CD4-positive, CD25-positive, alpha-beta regulatory T cell (primary cell): ENCODE results near the gene RPTOR. TPM values are rescaled to one million over a fixed set of nuclear protein-coding genes. Genes with fewer than 3 reads are reported as not detected.

ENCODE experiments used
- ATAC-seq, 2 donors: fragments of 150-1000 bp; cut with Tn5 transposase; one replicate each; pipeline ENCODE4 v1.10.0; 2021; ENCODE audit warnings: low read depth in 2 of 2, moderate number of reproducible peaks in 2 of 2, moderate library complexity in 1 of 2
- DNase-seq, 3 donors: peaks; one replicate each; pipeline versions ENCODE4 v3.0.0 to v3.0.0-alpha.2; 2012 to 2022; ENCODE audit warnings: mixed read lengths in 1 of 3
- H3K27ac ChIP-seq: one replicate; pipeline ENCODE4 v1.7.0; 2013; ENCODE audit warnings: mild to moderate bottlenecking, low read length; ENCODE audit not compliant: insufficient read depth, poor library complexity, severe bottlenecking
- H3K27me3 ChIP-seq: one replicate; pipeline ENCODE4 v1.7.0; 2013; ENCODE audit warnings: low read length; ENCODE audit not compliant: control insufficient read depth, insufficient read depth
- H3K36me3 ChIP-seq: one replicate; pipeline ENCODE4 v1.7.0; 2013; ENCODE audit warnings: mild to moderate bottlenecking, low read length, moderate library complexity; ENCODE audit not compliant: control insufficient read depth, insufficient read depth
- H3K4me1 ChIP-seq: 2 replicates; pipeline ENCODE4 v1.7.0; 2013; ENCODE audit warnings: mild to moderate bottlenecking, low read length; ENCODE audit not compliant: insufficient read depth, control insufficient read depth, poor library complexity, severe bottlenecking
- H3K4me3 ChIP-seq: one replicate; pipeline ENCODE4 v1.7.0; 2013; ENCODE audit warnings: low read depth, mild to moderate bottlenecking, low read length, moderate library complexity
- H3K9me3 ChIP-seq, 2 experiments: 1 replicate in 1 of 2; 2 replicates in 1 of 2; pipeline ENCODE4 v1.7.0; 2013; ENCODE audit warnings: low read length in 2 of 2, mild to moderate bottlenecking in 1 of 2, moderate library complexity in 1 of 2; ENCODE audit not compliant: control insufficient read depth in 2 of 2
- H3K27ac Mint-ChIP-seq, 3 donors: one replicate each; pipeline ENCODE4 v1.8.0; 2020 to 2022; ENCODE audit warnings: mild to moderate bottlenecking in 3 of 3, mixed read lengths in 3 of 3, moderate library complexity in 2 of 3
- H3K27me3 Mint-ChIP-seq: one replicate; pipeline ENCODE4 v1.8.0; 2022; ENCODE audit warnings: mild to moderate bottlenecking, mixed read lengths
- H3K36me3 Mint-ChIP-seq: one replicate; pipeline ENCODE4 v1.8.0; 2020; ENCODE audit warnings: mixed read lengths
- H3K4me1 Mint-ChIP-seq, 4 donors: one replicate each; pipeline ENCODE4 v1.8.0; 2020 to 2022; ENCODE audit warnings: mixed read lengths in 4 of 4, mild to moderate bottlenecking in 1 of 4
- H3K4me3 Mint-ChIP-seq, 4 donors: one replicate each; pipeline ENCODE4 v1.8.0; 2020 to 2022; ENCODE audit warnings: mild to moderate bottlenecking in 4 of 4, mixed read lengths in 4 of 4, moderate library complexity in 3 of 4
- H3K9me3 Mint-ChIP-seq, 7 donors: one replicate each; pipeline ENCODE4 v1.8.0; 2020 to 2022; ENCODE audit warnings: mixed read lengths in 7 of 7, mild to moderate bottlenecking in 3 of 7, moderate library complexity in 2 of 7
- polyA plus RNA-seq, 4 donors: library from polyadenylated mRNA; unstranded; fragments of 300-500 nt; fragmentation: Illumina TruSeq; gene quantifications; one replicate each; pipeline ENCODE4 v1.2.3, GENCODE V29; 2021
- total RNA-seq: library from RNA; stranded (reverse); gene quantifications from one replicate; pipeline ENCODE4 v1.2.3, GENCODE V29; 2022

Gene RPTOR
- total and polyA plus RNA-seq, 5 donors from 2014 or later, result 4.7 to 70.1 (median 8.2) TPM

GRCh38 chr17:80890921-80891396, 346.3 kb downstream of the RPTOR start:
- peaks cover 30% of the 10 kb centered on the region for H3K36me3 Mint-ChIP-seq
- H3K27ac ChIP-seq, result peak overlapping the region; percentile 88
- H3K4me1 ChIP-seq, result peaks cover 34% of the 10 kb centered on the region
- peak overlapping the region; percentile 4 to 88 (median 82) for H3K4me3 Mint-ChIP-seq
- peaks cover 6% of the 10 kb centered on the region for H3K36me3 ChIP-seq
- ATAC-seq, result no peak
- H3K9me3 ChIP-seq, result no peaks in the 10 kb centered on the region
- H3K27ac Mint-ChIP-seq, result peak overlapping the region; percentile 96 to 99 (median 99)
- DNase-seq, result no peak
- H3K4me1 Mint-ChIP-seq, result peaks cover 9 to 54% (median 28%) of the 10 kb centered on the region in 4 donors
- no peaks in the 10 kb centered on the region for H3K9me3 Mint-ChIP-seq
- peak overlapping the region; percentile 65 for H3K4me3 ChIP-seq
- H3K27me3 Mint-ChIP-seq, result no peaks in the 10 kb centered on the region
- H3K27me3 ChIP-seq, result no peaks in the 10 kb centered on the region

- Histone ChIP-seq H3K9me3 (no peaks in the 10 kb centered on the region), H3K4me3 (peak overlapping the region; percentile 65), H3K4me1 (peaks cover 34% of the 10 kb centered on the region), H3K36me3 (peaks cover 5% of the 10 kb centered on the region), H3K27ac (peak overlapping the region; percentile 88), H3K27me3 (no peaks in the 10 kb centered on the region)
- peak; percentile 70 to 72 for ATAC-seq
- peaks cover 27% of the 10 kb centered on the region for H3K36me3 Mint-ChIP-seq
- peak overlapping the region; percentile 77 to 88 (median 84) for H3K4me3 Mint-ChIP-seq
- peak; percentile 53 to 95 (median 74) for DNase-seq
- H3K27ac Mint-ChIP-seq, result peak overlapping the region; percentile 96 to 99 (median 99)
- H3K4me1 Mint-ChIP-seq, result peaks cover 9 to 55% (median 29%) of the 10 kb centered on the region in 4 donors
- no peaks in the 10 kb centered on the region for H3K27me3 Mint-ChIP-seq
- H3K9me3 Mint-ChIP-seq, result no peaks in the 10 kb centered on the region
Observed at GRCh38 chr17:80891397-80892018, 346.9 kb downstream of the RPTOR start.

- Histone ChIP-seq H3K27ac (peak overlapping the region; percentile 88), H3K9me3 (no peaks in the 10 kb centered on the region), H3K27me3 (no peaks in the 10 kb centered on the region), H3K36me3 (peaks cover 5% of the 10 kb centered on the region), H3K4me3 (peak overlapping the region; percentile 65), H3K4me1 (peaks cover 34% of the 10 kb centered on the region)
- ATAC-seq, result peak; percentile 86 to 87
- Mint-ChIP-seq H3K4me1 (peaks cover 9 to 55% (median 29%) of the 10 kb centered on the region in 4 donors), H3K27me3 (no peaks in the 10 kb centered on the region), H3K4me3 (peak overlapping the region; percentile 77 to 88 (median 84)), H3K27ac (peak overlapping the region; percentile 96 to 99 (median 99)), H3K9me3 (no peaks in the 10 kb centered on the region), H3K36me3 (peaks cover 27% of the 10 kb centered on the region)
- DNase-seq, result peak; percentile 73 to 98 (median 77)
Observed at GRCh38 chr17:80892019-80892855, 347.6 kb downstream of the RPTOR start.

- H3K4me1 Mint-ChIP-seq, result peaks cover 11 to 57% (median 32%) of the 10 kb centered on the region in 4 donors
Observed at GRCh38 chr17:80892900-80893603, 348.4 kb downstream of the RPTOR start.

GRCh38 chr17:80893604-80894438, 349.2 kb downstream of the RPTOR start:
- H3K4me3 Mint-ChIP-seq, result peak overlapping the region; percentile 21 to 87 (median 53)
- DNase-seq (no peak), ATAC-seq (no peak)
- Histone ChIP-seq H3K27ac (peak overlapping the region; percentile 88), H3K4me1 (peaks cover 35% of the 10 kb centered on the region), H3K27me3 (no peaks in the 10 kb centered on the region), H3K9me3 (no peaks in the 10 kb centered on the region), H3K36me3 (peaks cover 6% of the 10 kb centered on the region), H3K4me3 (no peak overlapping the region)
- peaks cover 33% of the 10 kb centered on the region for H3K36me3 Mint-ChIP-seq
- peaks cover 14 to 58% (median 32%) of the 10 kb centered on the region in 4 donors for H3K4me1 Mint-ChIP-seq
- no peaks in the 10 kb centered on the region for H3K27me3 Mint-ChIP-seq
- no peaks in the 10 kb centered on the region for H3K9me3 Mint-ChIP-seq
- H3K27ac Mint-ChIP-seq, result peak overlapping the region; percentile 73 to 99 (median 99)

More at GRCh38 chr17:80892900-80893603, 348.4 kb downstream of the RPTOR start:
- Mint-ChIP-seq H3K9me3 (no peaks in the 10 kb centered on the region), H3K36me3 (peaks cover 30% of the 10 kb centered on the region), H3K27me3 (no peaks in the 10 kb centered on the region), H3K4me3 (peak overlapping the region; percentile 32 to 87 (median 70)), H3K27ac (peak overlapping the region; percentile 73 to 99 (median 99))
- Histone ChIP-seq H3K36me3 (peaks cover 5% of the 10 kb centered on the region), H3K4me1 (peaks cover 34% of the 10 kb centered on the region), H3K27ac (peak overlapping the region; percentile 88), H3K4me3 (peak overlapping the region; percentile 37), H3K27me3 (no peaks in the 10 kb centered on the region), H3K9me3 (no peaks in the 10 kb centered on the region)
- peak in 2 of 3 donors; percentile 40 to 80 for DNase-seq
- ATAC-seq, result peak; percentile 10 to 18

GRCh38 chr17:80894439-80894721, 349.7 kb downstream of the RPTOR start:
- DNase-seq (no peak), ATAC-seq (no peak)
- Mint-ChIP-seq H3K36me3 (peaks cover 35% of the 10 kb centered on the region), H3K4me3 (peak overlapping the region in 3 of 4 donors; percentile 16 to 50 (median 38)), H3K27ac (peak overlapping the region; percentile 54 to 88 (median 59)), H3K9me3 (no peaks in the 10 kb centered on the region), H3K4me1 (peaks cover 11 to 54% (median 31%) of the 10 kb centered on the region in 4 donors), H3K27me3 (no peaks in the 10 kb centered on the region)
- no peak overlapping the region for H3K27ac ChIP-seq
- peaks cover 40% of the 10 kb centered on the region for H3K4me1 ChIP-seq
- peaks cover 9% of the 10 kb centered on the region for H3K36me3 ChIP-seq
- no peaks in the 10 kb centered on the region for H3K9me3 ChIP-seq
- no peaks in the 10 kb centered on the region for H3K27me3 ChIP-seq
- no peak overlapping the region for H3K4me3 ChIP-seq

- Histone ChIP-seq H3K36me3 (peaks cover 9% of the 10 kb centered on the region), H3K4me3 (no peak overlapping the region), H3K27me3 (no peaks in the 10 kb centered on the region), H3K27ac (no peak overlapping the region), H3K9me3 (no peaks in the 10 kb centered on the region), H3K4me1 (peaks cover 40% of the 10 kb centered on the region)
- Mint-ChIP-seq H3K27me3 (no peaks in the 10 kb centered on the region), H3K36me3 (peaks cover 36% of the 10 kb centered on the region), H3K4me3 (peak overlapping the region in 3 of 4 donors; percentile 50 to 78 (median 62)), H3K27ac (peak overlapping the region; percentile 54 to 88 (median 59)), H3K9me3 (no peaks in the 10 kb centered on the region), H3K4me1 (peaks cover 10 to 54% (median 31%) of the 10 kb centered on the region in 4 donors)
- ATAC-seq (no peak), DNase-seq (no peak)
Observed at GRCh38 chr17:80894726-80895125, 350.1 kb downstream of the RPTOR start.
